ENCODE results near the gene SCUBE2. TPM values are rescaled to one million over a fixed set of nuclear protein-coding genes. Genes with fewer than 3 reads are reported as not detected.
"Not testable (repeated sequence)": the region's sequence is repeated elsewhere in the genome, so short reads cannot be mapped to it uniquely, and the experiment has no call there.

Gene SCUBE2
- total RNA-seq, 1 experiment from 2014 or later, result 0.18 TPM

GRCh38 chr11:9014826-9015225 is 76.6 kb downstream of the SCUBE2 start:
- ATAC-seq, result no peak
- Histone ChIP-seq H3K9ac (ENCODE audit: low read length) (no peak overlapping the region), H4K20me1 (ENCODE audit: low read length) (no peaks in the 10 kb centered on the region), H3K4me2 (ENCODE audit: low read length) (no peak overlapping the region), H3K9me3 (ENCODE audit: low read length) (no peaks in the 10 kb centered on the region), H3K27ac (ENCODE audit: low read length) (no peak overlapping the region), H3K79me2 (ENCODE audit: low read length) (no peaks in the 10 kb centered on the region), H3K27me3 (ENCODE audit: low read length) (no peaks in the 10 kb centered on the region), H2AFZ (ENCODE audit: low read length) (no peak overlapping the region), H3K9me2 (replicated peaks; ENCODE audit: low read length) (no peaks in the 10 kb centered on the region), H3F3A (ENCODE audit: low read length, unreplicated experiment) (no peaks in the 10 kb centered on the region), H3K4me1 (ENCODE audit: insufficient read depth, low read length) (no peaks in the 10 kb centered on the region), H3K36me3 (ENCODE audit: low read depth, low read length) (no peaks in the 10 kb centered on the region), H3K4me3 (ENCODE audit: low read length) (no peak overlapping the region)
- intact Hi-C loops (cut with micrococcal nuclease), result loop anchor here (1.0 to 2.0 kb wide), 2 partner anchors 122 to 492 kb away; no protein-coding TSS in a partner anchor
- BruUV-seq (replicated peaks), result no TSS peak
- TF ChIP-seq EZH2 (IDR thresholded peaks at IDR 0.05; ENCODE audit: low read length, unreplicated experiment) (no peak), EZH2phosphoT487 (IDR thresholded peaks at IDR 0.05; ENCODE audit: borderline replicate concordance, low read length) (no peak), CTCF (conservative IDR thresholded peaks at IDR 0.05; ENCODE audit: low read depth, low read length) (no peak)
- DNase-seq, result no peak
- POLR2A ChIA-PET (ENCODE audit: unreplicated experiment), result no interaction called here
- CTCF ChIA-PET, result interaction anchor here (0.6 to 1.8 kb wide), 3 partner anchors 117 to 479 kb away, joined by 3 to 20 read pairs (median 4); no protein-coding TSS in a partner anchor

- POLR2A ChIA-PET (ENCODE audit: unreplicated experiment), result interaction anchor here (0.5 kb wide), 1 partner anchor 300 kb away, joined by 16 read pairs; no protein-coding TSS in a partner anchor
- H3K9me3 ChIP-seq (ENCODE audit: low read length), result no peaks in the 10 kb centered on the region
- no peaks in the 10 kb centered on the region for H3K4me1 ChIP-seq (ENCODE audit: insufficient read depth, low read length)
- no peaks in the 10 kb centered on the region for H3F3A ChIP-seq (ENCODE audit: low read length, unreplicated experiment)
- no peaks in the 10 kb centered on the region for H3K9me2 ChIP-seq (replicated peaks; ENCODE audit: low read length)
- H3K9ac ChIP-seq (ENCODE audit: low read length), result no peak overlapping the region
- no peaks in the 10 kb centered on the region for H3K36me3 ChIP-seq (ENCODE audit: low read depth, low read length)
- no peak overlapping the region for H3K4me3 ChIP-seq (ENCODE audit: low read length)
- H3K27me3 ChIP-seq (ENCODE audit: low read length), result no peaks in the 10 kb centered on the region
- intact Hi-C loops (cut with micrococcal nuclease), result no loop called here
- ATAC-seq (no peak), DNase-seq (no peak)
- no peaks in the 10 kb centered on the region for H3K79me2 ChIP-seq (ENCODE audit: low read length)
- CTCF ChIA-PET, result no interaction called here
- no peak for TF ChIP-seq EZH2phosphoT487 (IDR thresholded peaks at IDR 0.05; ENCODE audit: borderline replicate concordance, low read length)
- no peak overlapping the region for H3K27ac ChIP-seq (ENCODE audit: low read length)
- BruUV-seq (replicated peaks), result no TSS peak
- no peak overlapping the region for H2AFZ ChIP-seq (ENCODE audit: low read length)
- no peaks in the 10 kb centered on the region for H4K20me1 ChIP-seq (ENCODE audit: low read length)
- no peak overlapping the region for H3K4me2 ChIP-seq (ENCODE audit: low read length)
Observed at GRCh38 chr11:9013373-9013772, 78.0 kb downstream of the SCUBE2 start.

GRCh38 chr11:9009538-9009937 is 81.9 kb downstream of the SCUBE2 start:
- intact Hi-C loops (cut with micrococcal nuclease); H3F3A ChIP-seq (ENCODE audit: low read length, unreplicated experiment); H3K27me3 ChIP-seq (ENCODE audit: low read length); POLR2A ChIA-PET (ENCODE audit: unreplicated experiment); H3K9ac ChIP-seq (ENCODE audit: low read length); H3K27ac ChIP-seq (ENCODE audit: low read length); H3K36me3 ChIP-seq (ENCODE audit: low read depth, low read length); H2AFZ ChIP-seq (ENCODE audit: low read length); BruUV-seq (replicated peaks); H3K4me1 ChIP-seq (ENCODE audit: insufficient read depth, low read length); ATAC-seq; DNase-seq; CTCF ChIA-PET; H3K4me2 ChIP-seq (ENCODE audit: low read length); H4K20me1 ChIP-seq (ENCODE audit: low read length); H3K9me3 ChIP-seq (ENCODE audit: low read length); H3K4me3 ChIP-seq (ENCODE audit: low read length); H3K79me2 ChIP-seq (ENCODE audit: low read length); H3K9me2 ChIP-seq (replicated peaks; ENCODE audit: low read length): not testable (repeated sequence)

GRCh38 chr11:9008661-9009060 is 82.7 kb downstream of the SCUBE2 start:
- no peaks in the 10 kb centered on the region for H3K27me3 ChIP-seq (ENCODE audit: low read length)
- no peak for TF ChIP-seq EZH2 (IDR thresholded peaks at IDR 0.05; ENCODE audit: low read length, unreplicated experiment)
- no peak for TF ChIP-seq CTCF (conservative IDR thresholded peaks at IDR 0.05; ENCODE audit: low read depth, low read length)
- TF ChIP-seq EZH2phosphoT487 (IDR thresholded peaks at IDR 0.05; ENCODE audit: borderline replicate concordance, low read length), result no peak
- BruUV-seq (replicated peaks), result no TSS peak
- POLR2A ChIA-PET (ENCODE audit: unreplicated experiment), result no interaction called here
- H3K36me3 ChIP-seq (ENCODE audit: low read depth, low read length), result no peaks in the 10 kb centered on the region
- no peaks in the 10 kb centered on the region for H3K9me2 ChIP-seq (replicated peaks; ENCODE audit: low read length)
- H3K4me2 ChIP-seq (ENCODE audit: low read length), result no peak overlapping the region
- H4K20me1 ChIP-seq (ENCODE audit: low read length), result no peaks in the 10 kb centered on the region
- no peak overlapping the region for H3K9ac ChIP-seq (ENCODE audit: low read length)
- no peak overlapping the region for H3K4me3 ChIP-seq (ENCODE audit: low read length)
- H3K9me3 ChIP-seq (ENCODE audit: low read length), result no peaks in the 10 kb centered on the region
- no peaks in the 10 kb centered on the region for H3K4me1 ChIP-seq (ENCODE audit: insufficient read depth, low read length)
- DNase-seq, result no peak
- no peaks in the 10 kb centered on the region for H3K79me2 ChIP-seq (ENCODE audit: low read length)
- H2AFZ ChIP-seq (ENCODE audit: low read length), result no peak overlapping the region
- CTCF ChIA-PET, result no interaction called here
- H3F3A ChIP-seq (ENCODE audit: low read length, unreplicated experiment), result no peaks in the 10 kb centered on the region
- no peak overlapping the region for H3K27ac ChIP-seq (ENCODE audit: low read length)
- intact Hi-C loops (cut with micrococcal nuclease), result no loop called here
- ATAC-seq, result no peak

All from PC-3 (cell line).